Measurements from ENCODE around the gene CMSS1. TPM values are rescaled to one million over a fixed set of nuclear protein-coding genes. Genes with fewer than 3 reads are reported as not detected.
"Not testable (repeated sequence)": the region's sequence is repeated elsewhere in the genome, so short reads cannot be mapped to it uniquely, and the experiment has no call there.

Gene CMSS1
- total RNA-seq, 1 donor from 2014 or later = 9.7 TPM

GRCh38 chr3:100198579-100199269 lies 381.1 kb downstream of the CMSS1 start:
- ATAC-seq (no peak), DNase-seq (ENCODE audit: low spot score) (no peak)

- no peak for ATAC-seq
- DNase-seq (ENCODE audit: low spot score) = no peak
Observed at GRCh38 chr3:100205171-100205570, 387.5 kb downstream of the CMSS1 start.

GRCh38 chr3:100206687-100207086 lies 389.0 kb downstream of the CMSS1 start:
- no peak for DNase-seq (ENCODE audit: low spot score)
- no peak for ATAC-seq

GRCh38 chr3:100207886-100208285 lies 390.2 kb downstream of the CMSS1 start:
- DNase-seq (ENCODE audit: low spot score) = no peak
- no peak for ATAC-seq

- ATAC-seq = no peak
- DNase-seq (ENCODE audit: low spot score) = no peak
Observed at GRCh38 chr3:100209169-100209568, 391.5 kb downstream of the CMSS1 start.

- peak; percentile 84 for ATAC-seq
Observed at GRCh38 chr3:100209948-100210771, 392.5 kb downstream of the CMSS1 start.

GRCh38 chr3:100210772-100211135 lies 393.1 kb downstream of the CMSS1 start:
- ATAC-seq (no peak), DNase-seq (ENCODE audit: low spot score) (no peak)

More at GRCh38 chr3:100209948-100210771, 392.5 kb downstream of the CMSS1 start:
- no peak for DNase-seq (ENCODE audit: low spot score)

GRCh38 chr3:100213891-100214573 lies 396.4 kb downstream of the CMSS1 start:
- DNase-seq (ENCODE audit: low spot score) = no peak
- ATAC-seq = no peak

- DNase-seq (ENCODE audit: low spot score) = no peak
- no peak for ATAC-seq
Observed at GRCh38 chr3:100214574-100214964, 396.9 kb downstream of the CMSS1 start.

- ATAC-seq (no peak), DNase-seq (ENCODE audit: low spot score) (no peak)
Observed at GRCh38 chr3:100216713-100217112, 399.1 kb downstream of the CMSS1 start.

- DNase-seq (ENCODE audit: low spot score) (no peak), ATAC-seq (no peak)
Observed at GRCh38 chr3:100221159-100221558, 403.5 kb downstream of the CMSS1 start.

GRCh38 chr3:100225193-100225592 lies 407.5 kb downstream of the CMSS1 start:
- no peak for DNase-seq (ENCODE audit: low spot score)
- no peak for ATAC-seq

- no peak for DNase-seq (ENCODE audit: low spot score)
- no peak for ATAC-seq
Observed at GRCh38 chr3:100225883-100226282, 408.2 kb downstream of the CMSS1 start.

GRCh38 chr3:100226712-100227429 lies 409.2 kb downstream of the CMSS1 start:
- DNase-seq (ENCODE audit: low spot score) = no peak
- peak; percentile 26 for ATAC-seq

GRCh38 chr3:100227511-100227921 lies 409.9 kb downstream of the CMSS1 start:
- ATAC-seq (no peak), DNase-seq (ENCODE audit: low spot score) (no peak)

- ATAC-seq (no peak), DNase-seq (ENCODE audit: low spot score) (no peak)
Observed at GRCh38 chr3:100228247-100228646, 410.6 kb downstream of the CMSS1 start.

GRCh38 chr3:100229188-100229587 lies 411.5 kb downstream of the CMSS1 start:
- not testable (repeated sequence) for DNase-seq (ENCODE audit: low spot score); ATAC-seq

- ATAC-seq = no peak
- no peak for DNase-seq (ENCODE audit: low spot score)
Observed at GRCh38 chr3:100230710-100231109, 413.0 kb downstream of the CMSS1 start.

Data from left lobe of liver (tissue), 2 donors.